Osteocyte (in vitro differentiated cells): ENCODE data around the gene IDUA. TPM values are rescaled to one million over a fixed set of nuclear protein-coding genes. Genes with fewer than 3 reads are reported as not detected.

Experiments used
- DNase-seq: peaks from one replicate; pipeline ENCODE4 v3.0.0; 2021; ENCODE audit warnings: mixed read lengths; ENCODE audit not compliant: unreplicated experiment; ENCODE audit errors: extremely low spot score
- H3K27ac Mint-ChIP-seq: one replicate; pipeline ENCODE4 v1.8.0; 2021; ENCODE audit warnings: mild to moderate bottlenecking, mixed read lengths; ENCODE audit not compliant: unreplicated experiment
- H3K27me3 Mint-ChIP-seq: one replicate; pipeline ENCODE4 v1.8.0; 2021; ENCODE audit warnings: mixed read lengths; ENCODE audit not compliant: unreplicated experiment
- H3K36me3 Mint-ChIP-seq: one replicate; pipeline ENCODE4 v1.8.0; 2021; ENCODE audit warnings: mixed read lengths; ENCODE audit not compliant: unreplicated experiment
- H3K4me1 Mint-ChIP-seq: one replicate; pipeline ENCODE4 v1.8.0; 2021; ENCODE audit warnings: mixed read lengths; ENCODE audit not compliant: unreplicated experiment
- H3K4me3 Mint-ChIP-seq: one replicate; pipeline ENCODE4 v1.8.0; 2021; ENCODE audit warnings: mild to moderate bottlenecking, moderate library complexity, mixed read lengths; ENCODE audit not compliant: unreplicated experiment
- H3K9me3 Mint-ChIP-seq: one replicate; pipeline ENCODE4 v1.8.0; 2021; ENCODE audit warnings: mixed read lengths; ENCODE audit not compliant: unreplicated experiment
- total RNA-seq: library from RNA; stranded (reverse); gene quantifications from 2 replicates; pipeline ENCODE4 v1.2.1, GENCODE V29; 2021
- TF ChIP-seq, protein P1 (sequence below): fragments of 200-600 bp; sonication (generic); IDR thresholded peaks from 2 replicates; pipeline ENCODE4 v1.5.0; 2021; ENCODE audit warnings: antibody characterized with exemption, mild to moderate bottlenecking, moderate library complexity

Gene IDUA
- total RNA-seq, 1 donor from 2014 or later = 67.8 TPM

DNA sequence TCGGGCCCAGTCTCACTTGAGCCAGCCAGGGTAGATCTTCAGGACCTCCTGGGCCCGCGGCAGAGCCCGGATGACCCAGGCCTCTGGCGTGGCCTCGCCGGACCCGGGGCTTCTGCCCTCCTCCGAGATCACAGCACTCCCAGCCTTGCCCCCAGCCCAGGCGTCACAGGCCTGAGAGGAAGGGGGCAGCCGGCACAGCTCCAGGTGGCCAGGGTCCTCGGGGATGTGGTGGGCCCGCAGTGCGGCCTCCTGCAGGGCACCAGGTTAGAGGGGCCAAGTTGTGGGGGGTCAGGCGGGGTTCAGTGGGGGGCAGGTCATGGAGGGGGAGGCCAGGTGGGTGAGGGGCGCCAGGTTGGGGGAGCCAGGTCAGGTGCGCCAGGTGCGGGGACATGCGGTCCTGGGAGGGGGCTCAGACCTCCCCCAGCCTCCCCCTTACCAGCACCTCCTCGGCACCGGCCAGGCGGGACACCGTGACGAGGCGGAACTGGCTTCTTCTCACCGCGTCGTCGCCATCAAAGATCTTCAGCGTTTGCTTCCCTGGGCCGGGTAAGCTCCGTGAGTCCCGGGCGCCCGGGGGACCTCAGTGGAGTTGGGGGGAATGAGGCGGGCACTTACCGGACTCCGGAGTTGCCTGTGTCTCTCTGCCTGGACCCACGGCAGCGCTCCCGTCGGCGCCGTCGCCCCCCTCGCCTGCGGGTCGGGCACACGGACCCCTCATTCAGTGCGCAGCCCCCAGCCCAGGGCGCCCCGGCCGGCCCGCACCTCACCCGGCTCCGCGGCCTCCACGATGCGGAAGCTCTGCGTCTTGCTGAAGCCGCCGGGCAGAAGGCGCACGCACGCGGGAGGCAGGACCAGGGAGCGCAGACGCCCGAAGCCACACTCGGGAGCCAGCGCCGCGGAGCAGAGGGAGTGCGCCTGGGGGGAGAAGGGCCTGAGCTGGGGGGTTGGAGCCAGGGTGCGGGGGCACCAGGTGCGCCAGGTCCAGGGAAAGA lies 19.4 kb upstream of the IDUA start:
- Mint-ChIP-seq H3K27me3 (no peaks in the 10 kb centered on the region), H3K9me3 (no peaks in the 10 kb centered on the region)

DNA sequence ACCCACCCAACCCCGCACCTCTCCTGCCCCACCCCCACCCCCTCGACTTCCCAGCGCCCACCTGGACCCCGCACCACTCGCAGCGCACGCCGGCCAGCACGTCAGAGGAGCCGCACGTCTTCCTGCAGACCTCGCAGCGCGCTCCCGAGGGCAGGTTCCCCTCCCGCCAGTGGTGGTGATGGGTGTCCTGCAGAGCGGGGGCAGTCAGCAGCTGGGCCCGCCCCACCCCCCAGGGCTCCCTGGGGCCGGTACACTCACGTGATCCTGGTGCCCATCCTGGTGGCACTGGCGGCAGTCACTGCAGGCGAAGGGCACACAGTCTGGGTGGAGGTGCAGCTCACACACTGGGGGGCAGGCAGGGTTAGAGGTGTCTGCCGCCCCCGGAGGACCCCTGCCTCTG lies 18.6 kb upstream of the IDUA start:
- H3K27me3 Mint-ChIP-seq = no peaks in the 10 kb centered on the region
- no peak overlapping the region for H3K27ac Mint-ChIP-seq
- no peaks in the 10 kb centered on the region for H3K36me3 Mint-ChIP-seq
- no peak overlapping the region for H3K4me3 Mint-ChIP-seq
- no peak for DNase-seq
- TF ChIP-seq, protein P1, sequence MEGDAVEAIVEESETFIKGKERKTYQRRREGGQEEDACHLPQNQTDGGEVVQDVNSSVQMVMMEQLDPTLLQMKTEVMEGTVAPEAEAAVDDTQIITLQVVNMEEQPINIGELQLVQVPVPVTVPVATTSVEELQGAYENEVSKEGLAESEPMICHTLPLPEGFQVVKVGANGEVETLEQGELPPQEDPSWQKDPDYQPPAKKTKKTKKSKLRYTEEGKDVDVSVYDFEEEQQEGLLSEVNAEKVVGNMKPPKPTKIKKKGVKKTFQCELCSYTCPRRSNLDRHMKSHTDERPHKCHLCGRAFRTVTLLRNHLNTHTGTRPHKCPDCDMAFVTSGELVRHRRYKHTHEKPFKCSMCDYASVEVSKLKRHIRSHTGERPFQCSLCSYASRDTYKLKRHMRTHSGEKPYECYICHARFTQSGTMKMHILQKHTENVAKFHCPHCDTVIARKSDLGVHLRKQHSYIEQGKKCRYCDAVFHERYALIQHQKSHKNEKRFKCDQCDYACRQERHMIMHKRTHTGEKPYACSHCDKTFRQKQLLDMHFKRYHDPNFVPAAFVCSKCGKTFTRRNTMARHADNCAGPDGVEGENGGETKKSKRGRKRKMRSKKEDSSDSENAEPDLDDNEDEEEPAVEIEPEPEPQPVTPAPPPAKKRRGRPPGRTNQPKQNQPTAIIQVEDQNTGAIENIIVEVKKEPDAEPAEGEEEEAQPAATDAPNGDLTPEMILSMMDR = no peak
- H3K9me3 Mint-ChIP-seq = no peaks in the 10 kb centered on the region
- H3K4me1 Mint-ChIP-seq = peaks cover 7% of the 10 kb centered on the region

More for the DNA sequence above, 19.4 kb upstream of the IDUA start:
- Mint-ChIP-seq H3K4me1 (peaks cover 7% of the 10 kb centered on the region), H3K36me3 (no peaks in the 10 kb centered on the region), H3K27ac (no peak overlapping the region), H3K4me3 (no peak overlapping the region)
- TF ChIP-seq, protein P1 = no peak
- DNase-seq = no peak

DNA sequence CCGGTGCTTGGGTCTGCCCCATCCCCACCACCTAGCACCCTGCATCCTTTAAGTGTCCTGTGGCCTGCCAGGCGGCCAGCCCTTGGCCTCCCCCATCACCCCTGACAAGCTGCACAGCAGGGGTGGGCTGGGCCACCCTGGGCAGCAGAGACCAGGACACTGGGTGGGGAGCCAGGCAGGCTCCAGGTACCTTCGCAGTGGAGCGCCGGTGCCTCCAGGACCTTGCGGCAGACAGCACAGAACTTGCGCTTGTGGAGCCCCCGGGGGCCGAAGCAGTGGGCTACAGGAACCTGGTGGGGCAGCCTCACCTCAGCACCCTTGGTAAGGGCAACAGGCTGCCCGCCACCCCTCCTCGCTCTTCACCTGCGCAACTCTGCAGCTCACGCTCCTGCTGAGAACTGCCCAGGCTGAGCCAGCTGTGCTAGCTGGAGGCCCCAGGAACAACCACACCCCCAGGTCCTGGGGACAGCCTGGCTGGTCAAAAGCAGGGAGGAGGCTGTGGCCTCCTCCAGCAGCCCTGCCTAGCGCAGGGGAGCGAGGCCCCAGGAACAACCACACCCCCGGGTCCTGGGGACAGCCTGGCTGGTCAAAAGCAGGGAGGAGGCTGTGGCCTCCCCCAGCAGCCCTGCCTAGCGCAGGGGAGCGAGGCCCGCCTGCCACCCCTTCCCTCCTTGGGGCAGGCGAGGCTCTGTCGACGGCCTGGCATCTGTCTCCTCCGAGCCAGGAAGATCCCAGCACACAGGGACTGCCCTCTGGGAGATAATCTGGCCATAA lies 18.0 kb upstream of the IDUA start:
- no peak overlapping the region for H3K27ac Mint-ChIP-seq
- DNase-seq = no peak
- peaks cover 7% of the 10 kb centered on the region for H3K4me1 Mint-ChIP-seq
- no peaks in the 10 kb centered on the region for H3K27me3 Mint-ChIP-seq
- TF ChIP-seq, protein P1 = no peak
- H3K4me3 Mint-ChIP-seq = no peak overlapping the region
- no peaks in the 10 kb centered on the region for H3K9me3 Mint-ChIP-seq
- H3K36me3 Mint-ChIP-seq = no peaks in the 10 kb centered on the region

DNA sequence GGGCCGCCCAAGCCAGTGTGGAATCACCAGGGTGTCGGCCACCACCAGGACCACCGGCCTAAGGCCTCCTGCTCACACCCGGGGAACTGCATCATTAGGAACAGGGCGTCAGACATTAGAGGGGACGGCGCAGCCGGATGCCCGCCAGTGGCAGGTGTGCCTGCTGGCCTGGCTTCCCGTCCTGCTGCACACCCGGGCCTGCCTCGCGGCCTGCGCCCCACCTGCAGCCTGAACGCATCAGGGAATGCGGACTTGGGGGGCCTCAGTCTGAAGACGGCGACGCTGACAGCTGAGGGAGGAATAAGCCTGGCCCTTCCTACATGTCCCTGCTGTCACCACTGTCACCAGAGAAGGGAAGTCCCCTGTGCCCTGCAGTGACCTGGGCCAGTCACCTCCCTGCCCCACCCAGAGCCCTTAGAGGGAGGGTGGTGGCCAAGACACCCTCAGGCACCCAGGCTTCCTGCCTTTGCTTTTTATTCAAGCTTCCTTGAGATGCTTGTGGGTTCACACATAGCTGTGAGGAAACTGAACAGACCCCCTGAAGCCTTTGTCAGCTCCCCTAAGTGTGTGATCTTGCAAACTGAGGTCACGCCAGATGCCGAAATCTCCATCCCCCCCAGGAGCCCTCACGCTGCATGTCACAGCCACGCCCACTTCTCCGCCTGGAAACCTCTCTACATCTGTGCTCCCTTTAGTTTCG lies 16.6 kb upstream of the IDUA start:
- Mint-ChIP-seq H3K36me3 (no peaks in the 10 kb centered on the region), H3K4me1 (peaks cover 7% of the 10 kb centered on the region), H3K27ac (no peak overlapping the region), H3K9me3 (no peaks in the 10 kb centered on the region), H3K27me3 (no peaks in the 10 kb centered on the region), H3K4me3 (no peak overlapping the region)
- TF ChIP-seq, protein P1 = no peak
- no peak for DNase-seq
